Liver (tissue), 9 donors: Measurements from ENCODE around the gene HECTD1. TPM values are rescaled to one million over a fixed set of nuclear protein-coding genes. Genes with fewer than 3 reads are reported as not detected.

Experiments used
- DNase-seq: peaks from one replicate; pipeline ENCODE4 v3.0.0-alpha.2; 2017; ENCODE audit warnings: low spot score
- H3K27ac ChIP-seq, 2 donors: one replicate each; pipeline ENCODE4 v1.7.0; 2013; ENCODE audit warnings: inconsistent platforms in 2 of 2, low read length in 2 of 2, control low read depth in 1 of 2, low read depth in 1 of 2, mild to moderate bottlenecking in 1 of 2
- H3K27me3 ChIP-seq, 4 donors: one replicate each; pipeline versions ENCODE4 v1.6.1 to v1.7.0; 2013; ENCODE audit warnings: low read length in 3 of 4, inconsistent platforms in 1 of 4, mild to moderate bottlenecking in 1 of 4, moderate library complexity in 1 of 4; ENCODE audit not compliant: control insufficient read depth in 4 of 4, insufficient read depth in 4 of 4
- H3K36me3 ChIP-seq, 4 donors: one replicate each; pipeline versions ENCODE4 v1.6.1 to v1.7.0; 2013; ENCODE audit warnings: low read length in 3 of 4, mild to moderate bottlenecking in 3 of 4, low read depth in 1 of 4, moderate library complexity in 1 of 4; ENCODE audit not compliant: control insufficient read depth in 4 of 4, insufficient read depth in 3 of 4
- H3K4me1 ChIP-seq, 4 donors: one replicate each; pipeline versions ENCODE4 v1.6.1 to v1.7.0; 2013; ENCODE audit warnings: low read length in 3 of 4, mild to moderate bottlenecking in 3 of 4, moderate library complexity in 1 of 4; ENCODE audit not compliant: control insufficient read depth in 4 of 4, insufficient read depth in 4 of 4
- H3K4me3 ChIP-seq, 3 donors: one replicate each; pipeline versions ENCODE4 v1.6.1 to v1.7.0; 2013; ENCODE audit warnings: low read length in 3 of 3, control low read depth in 1 of 3, low read depth in 1 of 3, mild to moderate bottlenecking in 1 of 3
- H3K9ac ChIP-seq, 2 donors: one replicate each; pipeline ENCODE4 v1.7.0; 2013; ENCODE audit warnings: low read length in 2 of 2, mild to moderate bottlenecking in 2 of 2, moderate library complexity in 2 of 2, control low read depth in 1 of 2, low read depth in 1 of 2
- H3K9me3 ChIP-seq, 4 donors: one replicate each; pipeline versions ENCODE4 v1.6.1 to v1.7.0; 2013; ENCODE audit warnings: low read length in 3 of 4; ENCODE audit not compliant: control insufficient read depth in 4 of 4
- EGR1 ChIP-seq, 2 donors: IDR thresholded peaks; 2 replicates each; pipeline ENCODE4 v1.6.1; 2016 to 2018; ENCODE audit warnings: antibody characterized with exemption in 2 of 2, low read depth in 2 of 2
- FOXA1 ChIP-seq: IDR thresholded peaks from 2 replicates; pipeline ENCODE4 v1.6.1; 2016; ENCODE audit warnings: antibody characterized with exemption
- FOXA2 ChIP-seq: IDR thresholded peaks from 2 replicates; pipeline ENCODE4 v1.6.1; 2016; ENCODE audit warnings: antibody characterized with exemption
- GABPA ChIP-seq, 2 donors: IDR thresholded peaks in 1 of 2; conservative IDR thresholded peaks in 1 of 2; 2 replicates each; pipeline ENCODE4 v1.6.1; 2016; ENCODE audit warnings: antibody characterized with exemption in 2 of 2, mild to moderate bottlenecking in 1 of 2, moderate library complexity in 1 of 2
- HNF4A ChIP-seq, 2 donors: conservative IDR thresholded peaks; 2 replicates each; pipeline ENCODE4 v1.6.1; 2016; ENCODE audit warnings: antibody characterized with exemption in 2 of 2, mild to moderate bottlenecking in 2 of 2
- HNF4G ChIP-seq: IDR thresholded peaks from 2 replicates; pipeline ENCODE4 v1.6.1; 2016; ENCODE audit warnings: antibody characterized with exemption
- JUND ChIP-seq, 2 donors: IDR thresholded peaks; 2 replicates each; pipeline ENCODE4 v1.6.1; 2016; ENCODE audit warnings: antibody characterized with exemption in 2 of 2
- NR2F2 ChIP-seq: IDR thresholded peaks from 2 replicates; pipeline ENCODE4 v1.6.1; 2016; ENCODE audit warnings: antibody characterized with exemption
- RAD21 ChIP-seq, 2 donors: IDR thresholded peaks; 2 replicates each; pipeline ENCODE4 v1.6.1; 2016; ENCODE audit warnings: antibody characterized with exemption in 2 of 2, mild to moderate bottlenecking in 2 of 2
- RXRA ChIP-seq, 2 donors: IDR thresholded peaks; 2 replicates each; pipeline ENCODE4 v1.6.1; 2017 to 2018; ENCODE audit warnings: antibody characterized with exemption in 2 of 2, mild to moderate bottlenecking in 1 of 2
- SP1 ChIP-seq: IDR thresholded peaks from 2 replicates; pipeline ENCODE4 v1.6.1; 2018; ENCODE audit warnings: antibody characterized with exemption, mild to moderate bottlenecking
- TAF1 ChIP-seq: conservative IDR thresholded peaks from 2 replicates; pipeline ENCODE4 v1.6.1; 2016; ENCODE audit warnings: antibody characterized with exemption, mild to moderate bottlenecking
- YY1 ChIP-seq: IDR thresholded peaks from 2 replicates; pipeline ENCODE4 v1.6.1; 2016; ENCODE audit warnings: antibody characterized with exemption, mild to moderate bottlenecking
- WGBS: extraction: QIAGEN DNeasy Blood & Tissue Kit; methylation state at CpG from one replicate; pipeline ENCODE4 v1.1.7; 2013; 5-methylcytosine and 5-hydroxymethylcytosine counted together
- polyA plus RNA-seq, 2 donors: library from polyadenylated mRNA; stranded (reverse) in 1 of 2; unstranded in 1 of 2; fragments of 200-250 nt in 1 of 2; fragments of >200 nt in 1 of 2; fragmentation: Nextera tagmentation in 1 of 2; extraction: Ambion mirVana in 1 of 2; gene quantifications; one replicate each; pipeline versions ENCODE4 v1.2.1 to v1.2.3, GENCODE V29; 2013 to 2015
- total RNA-seq, 2 donors: library from RNA; depleted of rRNA; stranded (reverse); fragments of >200 nt; gene quantifications; one replicate each; pipeline ENCODE4 v1.2.3, GENCODE V29; 2014
- TF ChIP-seq, protein P1 (sequence below): IDR thresholded peaks from 2 replicates; pipeline ENCODE4 v1.6.1; 2016; ENCODE audit warnings: antibody characterized with exemption
- TF ChIP-seq, protein P2 (sequence below): IDR thresholded peaks from 2 replicates; pipeline ENCODE4 v1.6.1; 2016; ENCODE audit warnings: antibody characterized with exemption
- TF ChIP-seq, protein P3 (sequence below): IDR thresholded peaks from 2 replicates; pipeline ENCODE4 v1.6.1; 2016; ENCODE audit warnings: antibody characterized with exemption, mild to moderate bottlenecking
- TF ChIP-seq, protein P4 (sequence below): IDR thresholded peaks from 2 replicates; pipeline ENCODE4 v1.6.1; 2016; ENCODE audit warnings: antibody characterized with exemption
- TF ChIP-seq, protein P5 (sequence below): fragments of 150-350 bp; IDR thresholded peaks from 2 replicates; pipeline ENCODE4 v1.5.1; 2017; ENCODE audit warnings: improper control_type of control experiment, low read depth, low read length; ENCODE audit not compliant: missing input control
- donor health status: healthy.
- donor health status: healthy.
- donor health status: healthy.
- donor health status: healthy.
- donor health status: healthy.

Gene HECTD1
- total and polyA plus RNA-seq, 4 donors = 46.8 to 256 (median 118) TPM

DNA sequence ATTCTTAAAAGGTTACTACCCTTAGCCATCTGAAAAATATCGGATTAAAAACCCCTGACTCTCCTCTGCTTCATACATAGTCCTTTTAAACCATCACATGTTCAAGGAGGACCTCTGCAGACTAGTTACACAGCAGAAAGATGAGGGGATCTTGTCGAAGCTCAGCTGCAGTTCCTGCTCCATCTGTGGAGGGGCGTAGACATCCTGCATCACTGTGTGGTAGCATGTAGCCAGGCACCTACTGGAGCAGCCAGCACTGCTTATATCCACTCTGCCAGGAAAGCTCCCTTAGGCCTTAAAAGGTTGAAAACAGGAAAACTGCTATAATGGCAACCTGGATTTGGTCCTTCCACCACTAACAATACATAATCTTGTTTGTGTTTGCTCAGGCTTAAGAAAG is 123.8 kb downstream of the HECTD1 start:
- Histone ChIP-seq H3K4me3 (no peak overlapping the region), H3K4me1 (no peaks in the 10 kb centered on the region), H3K9ac (no peak overlapping the region), H3K27me3 (no peaks in the 10 kb centered on the region), H3K9me3 (no peaks in the 10 kb centered on the region), H3K27ac (no peak overlapping the region), H3K36me3 (peaks cover 0 to 3% (median 2%) of the 10 kb centered on the region in 4 donors)
- WGBS = 94% methylated on average over 3 of the region's 3 CpGs
- no peak for DNase-seq
- TF ChIP-seq HNF4A (conservative IDR thresholded peaks at IDR 0.05) (no peak), GABPA (IDR thresholded peaks at IDR 0.05 in 1 of 2, conservative IDR thresholded peaks at IDR 0.05 in 1 of 2) (no peak), NR2F2 (no peak), FOXA2 (no peak), SP1 (no peak), EGR1 (IDR thresholded peaks at IDR 0.05; ENCODE audit: low read depth in 2 of 2) (no peak), JUND (IDR thresholded peaks at IDR 0.05) (no peak), HNF4G (no peak), TAF1 (no peak), YY1 (no peak), FOXA1 (no peak), RAD21 (IDR thresholded peaks at IDR 0.05) (no peak), RXRA (IDR thresholded peaks at IDR 0.05) (no peak)
- TF ChIP-seq, protein P1, sequence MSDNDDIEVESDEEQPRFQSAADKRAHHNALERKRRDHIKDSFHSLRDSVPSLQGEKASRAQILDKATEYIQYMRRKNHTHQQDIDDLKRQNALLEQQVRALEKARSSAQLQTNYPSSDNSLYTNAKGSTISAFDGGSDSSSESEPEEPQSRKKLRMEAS = no peak
- TF ChIP-seq, protein P2, sequence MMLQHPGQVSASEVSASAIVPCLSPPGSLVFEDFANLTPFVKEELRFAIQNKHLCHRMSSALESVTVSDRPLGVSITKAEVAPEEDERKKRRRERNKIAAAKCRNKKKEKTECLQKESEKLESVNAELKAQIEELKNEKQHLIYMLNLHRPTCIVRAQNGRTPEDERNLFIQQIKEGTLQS = no peak
- TF ChIP-seq, protein P3, sequence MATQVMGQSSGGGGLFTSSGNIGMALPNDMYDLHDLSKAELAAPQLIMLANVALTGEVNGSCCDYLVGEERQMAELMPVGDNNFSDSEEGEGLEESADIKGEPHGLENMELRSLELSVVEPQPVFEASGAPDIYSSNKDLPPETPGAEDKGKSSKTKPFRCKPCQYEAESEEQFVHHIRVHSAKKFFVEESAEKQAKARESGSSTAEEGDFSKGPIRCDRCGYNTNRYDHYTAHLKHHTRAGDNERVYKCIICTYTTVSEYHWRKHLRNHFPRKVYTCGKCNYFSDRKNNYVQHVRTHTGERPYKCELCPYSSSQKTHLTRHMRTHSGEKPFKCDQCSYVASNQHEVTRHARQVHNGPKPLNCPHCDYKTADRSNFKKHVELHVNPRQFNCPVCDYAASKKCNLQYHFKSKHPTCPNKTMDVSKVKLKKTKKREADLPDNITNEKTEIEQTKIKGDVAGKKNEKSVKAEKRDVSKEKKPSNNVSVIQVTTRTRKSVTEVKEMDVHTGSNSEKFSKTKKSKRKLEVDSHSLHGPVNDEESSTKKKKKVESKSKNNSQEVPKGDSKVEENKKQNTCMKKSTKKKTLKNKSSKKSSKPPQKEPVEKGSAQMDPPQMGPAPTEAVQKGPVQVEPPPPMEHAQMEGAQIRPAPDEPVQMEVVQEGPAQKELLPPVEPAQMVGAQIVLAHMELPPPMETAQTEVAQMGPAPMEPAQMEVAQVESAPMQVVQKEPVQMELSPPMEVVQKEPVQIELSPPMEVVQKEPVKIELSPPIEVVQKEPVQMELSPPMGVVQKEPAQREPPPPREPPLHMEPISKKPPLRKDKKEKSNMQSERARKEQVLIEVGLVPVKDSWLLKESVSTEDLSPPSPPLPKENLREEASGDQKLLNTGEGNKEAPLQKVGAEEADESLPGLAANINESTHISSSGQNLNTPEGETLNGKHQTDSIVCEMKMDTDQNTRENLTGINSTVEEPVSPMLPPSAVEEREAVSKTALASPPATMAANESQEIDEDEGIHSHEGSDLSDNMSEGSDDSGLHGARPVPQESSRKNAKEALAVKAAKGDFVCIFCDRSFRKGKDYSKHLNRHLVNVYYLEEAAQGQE = no peak
- TF ChIP-seq, protein P4, sequence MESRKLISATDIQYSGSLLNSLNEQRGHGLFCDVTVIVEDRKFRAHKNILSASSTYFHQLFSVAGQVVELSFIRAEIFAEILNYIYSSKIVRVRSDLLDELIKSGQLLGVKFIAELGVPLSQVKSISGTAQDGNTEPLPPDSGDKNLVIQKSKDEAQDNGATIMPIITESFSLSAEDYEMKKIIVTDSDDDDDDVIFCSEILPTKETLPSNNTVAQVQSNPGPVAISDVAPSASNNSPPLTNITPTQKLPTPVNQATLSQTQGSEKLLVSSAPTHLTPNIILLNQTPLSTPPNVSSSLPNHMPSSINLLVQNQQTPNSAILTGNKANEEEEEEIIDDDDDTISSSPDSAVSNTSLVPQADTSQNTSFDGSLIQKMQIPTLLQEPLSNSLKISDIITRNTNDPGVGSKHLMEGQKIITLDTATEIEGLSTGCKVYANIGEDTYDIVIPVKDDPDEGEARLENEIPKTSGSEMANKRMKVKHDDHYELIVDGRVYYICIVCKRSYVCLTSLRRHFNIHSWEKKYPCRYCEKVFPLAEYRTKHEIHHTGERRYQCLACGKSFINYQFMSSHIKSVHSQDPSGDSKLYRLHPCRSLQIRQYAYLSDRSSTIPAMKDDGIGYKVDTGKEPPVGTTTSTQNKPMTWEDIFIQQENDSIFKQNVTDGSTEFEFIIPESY = no peak
- TF ChIP-seq, protein P5, sequence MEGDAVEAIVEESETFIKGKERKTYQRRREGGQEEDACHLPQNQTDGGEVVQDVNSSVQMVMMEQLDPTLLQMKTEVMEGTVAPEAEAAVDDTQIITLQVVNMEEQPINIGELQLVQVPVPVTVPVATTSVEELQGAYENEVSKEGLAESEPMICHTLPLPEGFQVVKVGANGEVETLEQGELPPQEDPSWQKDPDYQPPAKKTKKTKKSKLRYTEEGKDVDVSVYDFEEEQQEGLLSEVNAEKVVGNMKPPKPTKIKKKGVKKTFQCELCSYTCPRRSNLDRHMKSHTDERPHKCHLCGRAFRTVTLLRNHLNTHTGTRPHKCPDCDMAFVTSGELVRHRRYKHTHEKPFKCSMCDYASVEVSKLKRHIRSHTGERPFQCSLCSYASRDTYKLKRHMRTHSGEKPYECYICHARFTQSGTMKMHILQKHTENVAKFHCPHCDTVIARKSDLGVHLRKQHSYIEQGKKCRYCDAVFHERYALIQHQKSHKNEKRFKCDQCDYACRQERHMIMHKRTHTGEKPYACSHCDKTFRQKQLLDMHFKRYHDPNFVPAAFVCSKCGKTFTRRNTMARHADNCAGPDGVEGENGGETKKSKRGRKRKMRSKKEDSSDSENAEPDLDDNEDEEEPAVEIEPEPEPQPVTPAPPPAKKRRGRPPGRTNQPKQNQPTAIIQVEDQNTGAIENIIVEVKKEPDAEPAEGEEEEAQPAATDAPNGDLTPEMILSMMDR = no peak
